ENCODE measurements around the gene GRB10.

Gene GRB10

GRCh38 chr7:50788382-50788781 lies 5.7 kb upstream of the GRB10 start:
- Histone ChIP-seq H4K20me1 (ENCODE audit: insufficient read depth, low read length) (no peaks in the 10 kb centered on the region), H2AFZ (ENCODE audit: low read depth, low read length) (no peak overlapping the region), H3K4me3 (ENCODE audit: low read length) (no peak overlapping the region), H3K79me2 (ENCODE audit: low read length) (no peaks in the 10 kb centered on the region), H3K4me2 (ENCODE audit: low read length) (no peak overlapping the region), H3K27ac (ENCODE audit: low read length) (no peak overlapping the region), H3K36me3 (replicated peaks; ENCODE audit: low read depth, low read length) (no peaks in the 10 kb centered on the region), H3K4me1 (ENCODE audit: low read length) (no peaks in the 10 kb centered on the region), H3K27me3 (ENCODE audit: low read depth, low read length) (no peaks in the 10 kb centered on the region), H3K9ac (ENCODE audit: low read length) (no peak overlapping the region), H3K9me3 (ENCODE audit: insufficient read depth, low read length) (no peaks in the 10 kb centered on the region)
- TF ChIP-seq EZH2phosphoT487 (IDR thresholded peaks at IDR 0.05; ENCODE audit: low read depth) (no peak), CTCF (IDR thresholded peaks at IDR 0.05; ENCODE audit: low read depth, low read length) (no peak)

- TF ChIP-seq CTCF (IDR thresholded peaks at IDR 0.05; ENCODE audit: low read depth, low read length) (no peak), EZH2phosphoT487 (IDR thresholded peaks at IDR 0.05; ENCODE audit: low read depth) (no peak)
These were observed 5.1 kb upstream of the GRB10 start for GRCh38 chr7:50787825-50788224.

GRCh38 chr7:50785346-50785745 lies 2.6 kb upstream of the GRB10 start:
- Histone ChIP-seq H3K27me3 (ENCODE audit: low read depth, low read length) (no peaks in the 10 kb centered on the region), H3K9ac (ENCODE audit: low read length) (no peak overlapping the region), H2AFZ (ENCODE audit: low read depth, low read length) (no peak overlapping the region), H3K4me3 (ENCODE audit: low read length) (no peak overlapping the region), H3K79me2 (ENCODE audit: low read length) (no peaks in the 10 kb centered on the region), H3K4me1 (ENCODE audit: low read length) (no peaks in the 10 kb centered on the region), H3K9me3 (ENCODE audit: insufficient read depth, low read length) (no peaks in the 10 kb centered on the region), H4K20me1 (ENCODE audit: insufficient read depth, low read length) (no peaks in the 10 kb centered on the region), H3K4me2 (ENCODE audit: low read length) (no peak overlapping the region), H3K27ac (ENCODE audit: low read length) (no peak overlapping the region), H3K36me3 (replicated peaks; ENCODE audit: low read depth, low read length) (no peaks in the 10 kb centered on the region)
- TF ChIP-seq EZH2phosphoT487 (IDR thresholded peaks at IDR 0.05; ENCODE audit: low read depth) (no peak), CTCF (IDR thresholded peaks at IDR 0.05; ENCODE audit: low read depth, low read length) (no peak)

More at GRCh38 chr7:50787825-50788224, 5.1 kb upstream of the GRB10 start:
- no peak overlapping the region for H3K4me3 ChIP-seq (ENCODE audit: low read length)
- no peaks in the 10 kb centered on the region for H3K27me3 ChIP-seq (ENCODE audit: low read depth, low read length)
- no peaks in the 10 kb centered on the region for H3K36me3 ChIP-seq (replicated peaks; ENCODE audit: low read depth, low read length)
- no peaks in the 10 kb centered on the region for H4K20me1 ChIP-seq (ENCODE audit: insufficient read depth, low read length)
- H3K4me1 ChIP-seq (ENCODE audit: low read length) = no peaks in the 10 kb centered on the region
- H3K9ac ChIP-seq (ENCODE audit: low read length) = no peak overlapping the region
- no peak overlapping the region for H3K27ac ChIP-seq (ENCODE audit: low read length)
- no peak overlapping the region for H2AFZ ChIP-seq (ENCODE audit: low read depth, low read length)
- no peaks in the 10 kb centered on the region for H3K9me3 ChIP-seq (ENCODE audit: insufficient read depth, low read length)
- no peak overlapping the region for H3K4me2 ChIP-seq (ENCODE audit: low read length)
- H3K79me2 ChIP-seq (ENCODE audit: low read length) = no peaks in the 10 kb centered on the region

- Histone ChIP-seq H2AFZ (ENCODE audit: low read depth, low read length) (no peak overlapping the region), H3K4me2 (ENCODE audit: low read length) (no peak overlapping the region), H3K27ac (ENCODE audit: low read length) (no peak overlapping the region), H3K9me3 (ENCODE audit: insufficient read depth, low read length) (no peaks in the 10 kb centered on the region), H3K36me3 (replicated peaks; ENCODE audit: low read depth, low read length) (no peaks in the 10 kb centered on the region), H3K79me2 (ENCODE audit: low read length) (no peaks in the 10 kb centered on the region), H3K27me3 (ENCODE audit: low read depth, low read length) (no peaks in the 10 kb centered on the region), H3K4me3 (ENCODE audit: low read length) (no peak overlapping the region), H4K20me1 (ENCODE audit: insufficient read depth, low read length) (no peaks in the 10 kb centered on the region), H3K9ac (ENCODE audit: low read length) (no peak overlapping the region), H3K4me1 (ENCODE audit: low read length) (no peaks in the 10 kb centered on the region)
- TF ChIP-seq CTCF (IDR thresholded peaks at IDR 0.05; ENCODE audit: low read depth, low read length) (no peak), EZH2phosphoT487 (IDR thresholded peaks at IDR 0.05; ENCODE audit: low read depth) (no peak)
These were observed 1.3 kb upstream of the GRB10 start for GRCh38 chr7:50783801-50784507.
